DND-41 (cell line): Measurements from ENCODE around the gene TBC1D32.

Experiments used
- CTCF ChIP-seq: IDR thresholded peaks from 2 replicates; pipeline ENCODE4 v1.5.1; 2012; ENCODE audit warnings: borderline replicate concordance, low read length, moderate library complexity, mild to moderate bottlenecking; ENCODE audit not compliant: poor library complexity, severe bottlenecking; ENCODE audit errors: extremely low read depth
- EZH2 ChIP-seq: IDR thresholded peaks from 3 replicates; pipeline ENCODE4 v1.6.1; 2012; ENCODE audit warnings: borderline replicate concordance, low read depth, mild to moderate bottlenecking, moderate library complexity, low read length, inconsistent platforms; ENCODE audit not compliant: severe bottlenecking

GRCh38 chr6:121187200-121187832 lies 147.0 kb downstream of the TBC1D32 start:
- TF ChIP-seq CTCF (no peak), EZH2 (no peak)
